ENCODE data around the gene PPFIA4. TPM values are rescaled to one million over a fixed set of nuclear protein-coding genes. Genes with fewer than 3 reads are reported as not detected.

PPFIA4 gene
- total RNA-seq, 4 donors from 2014 or later: under 0.01 to 24.6 (median 0.30) TPM

DNA sequence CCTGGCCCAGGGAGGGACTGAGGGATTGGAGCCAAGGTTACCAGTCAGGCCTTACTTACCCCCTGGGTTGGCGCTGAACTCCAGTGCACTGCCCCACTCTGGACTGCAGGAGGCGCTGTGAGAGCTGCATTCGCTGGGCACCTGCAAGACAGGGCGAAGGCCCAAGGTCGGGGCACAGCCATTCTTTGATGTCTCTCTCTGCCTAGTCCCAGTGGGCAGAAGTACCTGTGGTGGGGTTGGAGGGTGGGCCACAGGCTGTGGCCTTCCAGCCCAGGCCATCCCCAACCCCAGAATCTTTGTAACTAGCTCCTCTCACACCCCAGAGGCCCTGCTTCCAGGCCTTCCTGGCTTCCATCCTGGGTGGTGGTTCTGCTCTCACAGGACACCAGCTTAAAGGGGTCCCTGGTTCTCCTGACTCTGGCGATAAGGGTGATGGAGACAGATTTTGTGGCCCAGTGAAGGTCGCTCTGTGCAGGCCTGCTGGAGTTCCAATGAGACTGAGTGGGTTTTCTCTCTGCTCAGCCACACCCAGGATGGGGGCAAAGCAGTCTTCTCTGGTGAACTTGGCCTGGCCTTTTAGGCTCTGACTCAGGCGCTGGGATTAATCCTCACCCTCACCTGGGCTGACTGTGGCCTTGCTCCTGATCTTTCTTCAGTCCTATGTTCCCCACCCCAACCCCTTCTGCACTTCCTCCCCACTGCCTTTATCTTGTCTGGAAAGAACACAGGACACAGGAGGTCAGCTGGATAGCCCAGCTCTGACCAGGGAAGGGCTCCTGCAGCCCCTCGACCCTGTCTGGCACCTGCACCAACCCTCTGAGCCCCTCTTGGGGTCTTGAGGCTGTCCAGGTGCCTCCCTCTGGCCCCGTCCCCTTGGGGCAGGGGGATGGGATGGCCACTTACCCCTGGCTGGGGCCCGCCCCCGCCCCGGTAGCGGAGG, 58.6 kb downstream of the PPFIA4 start:
- no peak for TF ChIP-seq POLR2A (IDR thresholded peaks at IDR 0.05)
- TF ChIP-seq EP300 (IDR thresholded peaks at IDR 0.05): no peak
- TF ChIP-seq, protein P1, sequence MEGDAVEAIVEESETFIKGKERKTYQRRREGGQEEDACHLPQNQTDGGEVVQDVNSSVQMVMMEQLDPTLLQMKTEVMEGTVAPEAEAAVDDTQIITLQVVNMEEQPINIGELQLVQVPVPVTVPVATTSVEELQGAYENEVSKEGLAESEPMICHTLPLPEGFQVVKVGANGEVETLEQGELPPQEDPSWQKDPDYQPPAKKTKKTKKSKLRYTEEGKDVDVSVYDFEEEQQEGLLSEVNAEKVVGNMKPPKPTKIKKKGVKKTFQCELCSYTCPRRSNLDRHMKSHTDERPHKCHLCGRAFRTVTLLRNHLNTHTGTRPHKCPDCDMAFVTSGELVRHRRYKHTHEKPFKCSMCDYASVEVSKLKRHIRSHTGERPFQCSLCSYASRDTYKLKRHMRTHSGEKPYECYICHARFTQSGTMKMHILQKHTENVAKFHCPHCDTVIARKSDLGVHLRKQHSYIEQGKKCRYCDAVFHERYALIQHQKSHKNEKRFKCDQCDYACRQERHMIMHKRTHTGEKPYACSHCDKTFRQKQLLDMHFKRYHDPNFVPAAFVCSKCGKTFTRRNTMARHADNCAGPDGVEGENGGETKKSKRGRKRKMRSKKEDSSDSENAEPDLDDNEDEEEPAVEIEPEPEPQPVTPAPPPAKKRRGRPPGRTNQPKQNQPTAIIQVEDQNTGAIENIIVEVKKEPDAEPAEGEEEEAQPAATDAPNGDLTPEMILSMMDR (IDR thresholded peaks at IDR 0.05): no peak
- Histone ChIP-seq H3K4me1 (no peaks in the 10 kb centered on the region), H3K27me3 (peaks cover 0 to 8% of the 10 kb centered on the region in 2 donors), H3K4me3 (no peak overlapping the region), H3K27ac (no peak overlapping the region), H3K9me3 (no peaks in the 10 kb centered on the region), H3K36me3 (no peaks in the 10 kb centered on the region)
- DNase-seq (ENCODE audit: low spot score in 2 of 2): no peak
- WGBS, 2 donors: 82 to 94% methylated on average over 10 to 14 of the region's 14 CpGs

DNA sequence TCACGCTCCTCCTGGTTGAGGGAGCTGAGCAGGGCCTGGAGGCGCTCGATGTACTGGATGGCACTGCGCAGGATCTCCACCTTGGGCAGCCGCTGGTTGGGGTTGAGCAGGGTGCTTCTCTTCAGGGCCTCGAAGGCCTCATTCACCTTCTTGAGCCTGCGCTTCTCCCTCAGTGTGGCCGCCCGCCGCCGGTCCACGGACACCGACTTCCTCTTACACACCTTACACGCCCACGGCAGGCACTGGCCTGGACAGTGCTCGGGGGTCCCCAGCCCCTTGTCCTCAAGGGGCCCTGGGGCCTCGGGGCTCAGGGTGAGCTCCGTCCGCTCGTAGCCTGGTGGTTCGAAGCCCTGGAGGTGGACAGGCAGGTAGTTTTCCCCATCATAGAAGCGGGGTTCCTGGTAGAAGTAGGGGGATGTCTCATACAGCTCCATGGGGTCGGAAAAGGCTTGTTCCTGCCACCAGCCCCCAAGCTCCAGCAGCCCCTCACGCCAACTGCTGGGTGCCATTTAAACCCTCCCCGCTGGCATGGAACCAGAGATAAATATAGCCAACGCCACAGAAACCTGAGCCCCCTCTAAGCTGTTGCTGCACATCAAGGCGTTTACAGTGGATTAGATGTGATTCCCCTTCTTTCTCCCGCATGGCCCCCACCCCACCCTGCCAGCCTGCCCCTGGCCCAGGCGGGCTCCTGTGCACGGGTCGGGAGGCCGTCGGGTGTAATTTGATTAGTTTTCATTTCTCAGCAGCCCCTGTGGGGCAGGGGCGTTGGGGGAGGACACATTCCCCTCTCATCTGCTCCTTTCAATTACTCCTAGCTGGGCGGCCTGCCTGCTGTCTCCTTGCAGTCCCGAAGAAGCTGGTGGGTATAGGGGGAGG, 59.5 kb downstream of the PPFIA4 start, which contains the start of gene MYOG:
Gene MYOG, minus strand, starts transcription at position 485 of the 879 bp plus-strand sequence. Its CDS starts 51 bp downstream, at position 434.
- TF ChIP-seq EP300 (IDR thresholded peaks at IDR 0.05) (no peak), POLR2A (IDR thresholded peaks at IDR 0.05) (no peak)
- TF ChIP-seq, protein P1 (IDR thresholded peaks at IDR 0.05): no peak
- Histone ChIP-seq H3K27ac (no peak within 1 kb of the TSS), H3K9me3 (no peaks in the 10 kb centered on the region), H3K27me3 (no peaks in the 10 kb centered on the region), H3K4me3 (no peak within 1 kb of the TSS), H3K4me1 (no peaks in the 10 kb centered on the region), H3K36me3 (no peaks in the 10 kb centered on the region)
- WGBS, 2 donors: 83 to 86% methylated on average over 36 of the region's 36 CpGs
- no peak for DNase-seq (ENCODE audit: low spot score in 2 of 2)

DNA sequence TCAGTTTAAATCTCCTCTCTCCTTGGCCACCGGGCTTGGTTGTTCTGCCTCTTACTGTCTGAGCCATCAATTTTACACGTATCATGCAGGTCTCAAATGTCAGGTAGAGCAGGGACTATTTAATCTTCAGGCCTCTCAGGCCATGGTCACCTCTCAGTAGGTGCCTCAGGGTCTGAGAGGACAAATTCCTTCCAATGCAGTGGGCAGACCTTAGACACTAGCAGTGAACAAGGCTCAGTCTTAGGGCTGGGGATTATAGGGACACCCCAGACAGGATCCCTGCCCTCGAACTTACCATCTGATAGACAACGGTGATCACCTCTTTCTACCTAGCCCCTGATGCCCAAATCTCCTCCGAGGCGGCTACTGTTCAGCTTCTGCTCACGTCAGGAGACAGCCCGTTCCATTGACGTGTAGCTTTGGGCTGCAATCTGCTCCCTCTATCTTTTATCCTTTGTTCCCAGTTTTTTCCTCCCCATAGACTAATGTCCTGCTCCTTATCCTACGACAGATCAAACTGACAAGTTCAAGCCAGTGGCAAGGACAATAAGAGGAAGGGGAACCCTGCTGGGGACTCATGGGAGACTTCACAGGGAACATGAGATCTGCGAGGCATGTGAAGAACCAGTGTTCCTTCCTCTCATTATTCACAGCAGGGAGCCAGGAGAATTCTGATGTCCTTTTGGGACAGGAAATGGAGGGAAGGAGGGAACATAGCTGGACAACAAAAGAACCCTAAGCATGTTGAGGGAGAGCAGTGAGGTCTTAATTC, 60.9 kb downstream of the PPFIA4 start:
- TF ChIP-seq EP300 (IDR thresholded peaks at IDR 0.05): no peak
- TF ChIP-seq POLR2A (IDR thresholded peaks at IDR 0.05): no peak
- TF ChIP-seq, protein P1 (IDR thresholded peaks at IDR 0.05): no peak
- 85 to 88% methylated on average over 11 of the region's 11 CpGs for WGBS, 2 donors

DNA sequence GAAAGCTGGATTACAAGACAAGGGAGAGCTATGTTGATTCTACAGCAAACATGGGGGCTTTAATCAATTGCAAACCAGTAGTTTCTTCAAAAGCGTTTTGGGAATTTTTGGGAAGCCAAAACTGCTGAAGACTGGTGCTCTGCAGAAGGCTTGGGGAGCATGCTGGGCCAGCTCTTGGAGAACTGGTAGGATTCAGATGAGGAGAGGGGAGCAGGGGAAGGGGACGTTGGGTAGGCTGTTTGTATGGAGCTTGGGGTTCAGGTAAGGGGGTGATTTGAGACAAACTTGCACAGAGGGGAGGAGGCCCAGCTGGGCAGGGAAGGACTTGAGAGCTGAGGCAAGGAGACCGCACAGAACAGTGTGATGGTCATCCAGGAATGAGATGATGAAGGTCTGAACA, 62.1 kb downstream of the PPFIA4 start:
- no peaks in the 10 kb centered on the region for H3K4me1 ChIP-seq
- TF ChIP-seq, protein P1 (IDR thresholded peaks at IDR 0.05): no peak
- TF ChIP-seq POLR2A (IDR thresholded peaks at IDR 0.05): no peak
- no peak for TF ChIP-seq EP300 (IDR thresholded peaks at IDR 0.05)
- no peak overlapping the region for H3K4me3 ChIP-seq
- DNase-seq (ENCODE audit: low spot score in 2 of 2): no peak
- no peak overlapping the region for H3K27ac ChIP-seq
- H3K9me3 ChIP-seq: no peaks in the 10 kb centered on the region
- 92 to 96% methylated on average over 3 of the region's 3 CpGs for WGBS, 2 donors
- H3K27me3 ChIP-seq: no peaks in the 10 kb centered on the region
- no peaks in the 10 kb centered on the region for H3K36me3 ChIP-seq

More for the DNA sequence above, 60.9 kb downstream of the PPFIA4 start:
- H3K4me3 ChIP-seq: no peak overlapping the region
- no peak overlapping the region for H3K27ac ChIP-seq
- no peaks in the 10 kb centered on the region for H3K4me1 ChIP-seq
- H3K9me3 ChIP-seq: no peaks in the 10 kb centered on the region
- no peaks in the 10 kb centered on the region for H3K36me3 ChIP-seq
- no peaks in the 10 kb centered on the region for H3K27me3 ChIP-seq
- DNase-seq (ENCODE audit: low spot score in 2 of 2): no peak
